HepG2 (cell line): ENCODE measurements around the gene FLAD1. TPM values are rescaled to one million over a fixed set of nuclear protein-coding genes. Genes with fewer than 3 reads are reported as not detected.

Experiments used
- CREM ChIP-seq, 2 experiments: sonication (generic) in 1 of 2; formaldehyde crosslinking in 1 of 2; IDR thresholded peaks; 2 replicates each; pipeline versions ENCODE4 v1.4.0 to v1.6.1; 2016 to 2020; ENCODE audit warnings: antibody characterized with exemption in 1 of 2, mild to moderate bottlenecking in 1 of 2, missing genetic modification reagents in 1 of 2
- EED ChIP-seq: sonication (generic); formaldehyde crosslinking; IDR thresholded peaks from 2 replicates; pipeline ENCODE4 v1.5.0; 2020; ENCODE audit warnings: mild to moderate bottlenecking, missing genetic modification reagents
- FOSL2 ChIP-seq: sonication (generic); formaldehyde crosslinking; IDR thresholded peaks from 2 replicates; pipeline ENCODE4 v1.4.0; 2020; ENCODE audit warnings: missing genetic modification reagents
- HNRNPUL1 ChIP-seq: fragments of 200-400 bp; formaldehyde crosslinking; IDR thresholded peaks from 2 replicates; pipeline ENCODE4 v1.6.1; 2017; ENCODE audit warnings: low read depth, mild to moderate bottlenecking, low read length, moderate library complexity
- IKZF1 ChIP-seq: fragments of 450-650 bp; IDR thresholded peaks from 2 replicates; pipeline ENCODE4 v1.7.1; 2016
- KAT8 ChIP-seq: IDR thresholded peaks from 2 replicates; pipeline ENCODE4 v1.6.1; 2016; ENCODE audit warnings: missing genetic modification reagents, missing compliant biosample characterization
- LBX2 ChIP-seq: sonication (generic); formaldehyde crosslinking; IDR thresholded peaks from 2 replicates; pipeline ENCODE4 v1.5.0; 2020; ENCODE audit warnings: missing genetic modification reagents, mild to moderate bottlenecking, borderline replicate concordance
- NR2F1 ChIP-seq, 2 experiments: fragments of 450-650 bp in 1 of 2; formaldehyde crosslinking in 1 of 2; IDR thresholded peaks; 2 replicates each; pipeline versions ENCODE4 v1.5.0 to v1.6.1; 2016 to 2020; ENCODE audit warnings: mild to moderate bottlenecking in 1 of 2, missing compliant biosample characterization in 1 of 2, missing genetic modification reagents in 1 of 2, moderate library complexity in 1 of 2
- PITX1 ChIP-seq: sonication (generic); formaldehyde crosslinking; IDR thresholded peaks from 2 replicates; pipeline ENCODE4 v1.5.1; 2020; ENCODE audit warnings: mild to moderate bottlenecking, missing genetic modification reagents
- REPIN1 ChIP-seq: sonication (generic); formaldehyde crosslinking; IDR thresholded peaks from 2 replicates; pipeline ENCODE4 v1.8.0; 2022; ENCODE audit warnings: missing genetic modification reagents, low read depth, mild to moderate bottlenecking, borderline replicate concordance
- SRSF9 ChIP-seq: fragments of 200-400 bp; formaldehyde crosslinking; IDR thresholded peaks from 2 replicates; pipeline ENCODE4 v1.6.1; 2018; ENCODE audit warnings: borderline replicate concordance, mild to moderate bottlenecking, low read depth, low read length; ENCODE audit not compliant: insufficient read depth, poor library complexity, severe bottlenecking
- SYNCRIP ChIP-seq: fragments of 200-400 bp; formaldehyde crosslinking; IDR thresholded peaks from 2 replicates; pipeline ENCODE4 v1.6.1; 2018; ENCODE audit warnings: mild to moderate bottlenecking, low read depth, low read length; ENCODE audit not compliant: insufficient read depth
- TCF12 ChIP-seq, 2 experiments: fragments of 450-650 bp in 1 of 2; sonication (generic) in 1 of 2; formaldehyde crosslinking in 1 of 2; IDR thresholded peaks; 2 replicates each; pipeline versions ENCODE4 v1.6.1 to v1.8.0; 2017 to 2022; ENCODE audit warnings: antibody characterized with exemption in 1 of 2, mild to moderate bottlenecking in 1 of 2, missing genetic modification reagents in 1 of 2, moderate library complexity in 1 of 2
- ZMAT3 ChIP-seq: sonication (generic); formaldehyde crosslinking; conservative IDR thresholded peaks from 2 replicates; pipeline ENCODE4 v1.7.0; 2021; ENCODE audit warnings: missing genetic modification reagents
- ZNF282 ChIP-seq: fragments of 450-650 bp; IDR thresholded peaks from 2 replicates; pipeline ENCODE4 v1.6.1; 2018; ENCODE audit not compliant: partially characterized antibody
- ZNF616 ChIP-seq: sonication (generic); formaldehyde crosslinking; IDR thresholded peaks from 2 replicates; pipeline ENCODE4 v1.5.0; 2020; ENCODE audit warnings: low read depth, mild to moderate bottlenecking, missing genetic modification reagents
- polyA plus RNA-seq, 8 experiments: library from polyadenylated mRNA; depleted of rRNA in 3 of 8; stranded (reverse) in 7 of 8; unstranded in 1 of 8; fragments of >200 nt; fragmentation: Illumina TruSeq in 4 of 8; extraction: Trizol in 4 of 8; gene quantifications; 2 replicates each; pipeline versions ENCODE4 v1.2.1 to v1.2.3, GENCODE V29; 2011 to 2016; ENCODE audit warnings: low read depth in 4 of 8, missing spikeins in 1 of 8, mixed read lengths in 1 of 8; ENCODE audit not compliant: insufficient read depth in 1 of 8
- total RNA-seq, 5 experiments: library from RNA; depleted of rRNA; stranded (reverse); fragments of >200 nt; fragmentation: Illumina TruSeq; extraction: Trizol; gene quantifications; 2 replicates each; pipeline ENCODE4 v1.2.3, GENCODE V29; 2016; ENCODE audit warnings: low read depth in 1 of 5
- TF ChIP-seq, protein P1 (sequence below): sonication (generic); formaldehyde crosslinking; IDR thresholded peaks from 2 replicates; pipeline ENCODE4 v1.5.0; 2020; ENCODE audit warnings: missing genetic modification reagents, mild to moderate bottlenecking, borderline replicate concordance
- TF ChIP-seq, protein P2 (sequence below): sonication (generic); formaldehyde crosslinking; IDR thresholded peaks from 2 replicates; pipeline ENCODE4 v1.4.0; 2020; ENCODE audit warnings: missing genetic modification reagents
- TF ChIP-seq, protein P3 (sequence below): sonication (generic); IDR thresholded peaks from 2 replicates; pipeline ENCODE4 v1.6.1; 2016; ENCODE audit warnings: low read depth, borderline replicate concordance
- TF ChIP-seq, protein P4 (sequence below): sonication (generic); formaldehyde crosslinking; IDR thresholded peaks from 2 replicates; pipeline ENCODE4 v1.4.0; 2020; ENCODE audit warnings: missing genetic modification reagents

The FLAD1 gene
- total and polyA plus RNA-seq, 2 of the 13 experiments (the other 11 are each of a cell fraction or from before 2014, with no cell fraction given), result 25.9 to 32.8 TPM

DNA sequence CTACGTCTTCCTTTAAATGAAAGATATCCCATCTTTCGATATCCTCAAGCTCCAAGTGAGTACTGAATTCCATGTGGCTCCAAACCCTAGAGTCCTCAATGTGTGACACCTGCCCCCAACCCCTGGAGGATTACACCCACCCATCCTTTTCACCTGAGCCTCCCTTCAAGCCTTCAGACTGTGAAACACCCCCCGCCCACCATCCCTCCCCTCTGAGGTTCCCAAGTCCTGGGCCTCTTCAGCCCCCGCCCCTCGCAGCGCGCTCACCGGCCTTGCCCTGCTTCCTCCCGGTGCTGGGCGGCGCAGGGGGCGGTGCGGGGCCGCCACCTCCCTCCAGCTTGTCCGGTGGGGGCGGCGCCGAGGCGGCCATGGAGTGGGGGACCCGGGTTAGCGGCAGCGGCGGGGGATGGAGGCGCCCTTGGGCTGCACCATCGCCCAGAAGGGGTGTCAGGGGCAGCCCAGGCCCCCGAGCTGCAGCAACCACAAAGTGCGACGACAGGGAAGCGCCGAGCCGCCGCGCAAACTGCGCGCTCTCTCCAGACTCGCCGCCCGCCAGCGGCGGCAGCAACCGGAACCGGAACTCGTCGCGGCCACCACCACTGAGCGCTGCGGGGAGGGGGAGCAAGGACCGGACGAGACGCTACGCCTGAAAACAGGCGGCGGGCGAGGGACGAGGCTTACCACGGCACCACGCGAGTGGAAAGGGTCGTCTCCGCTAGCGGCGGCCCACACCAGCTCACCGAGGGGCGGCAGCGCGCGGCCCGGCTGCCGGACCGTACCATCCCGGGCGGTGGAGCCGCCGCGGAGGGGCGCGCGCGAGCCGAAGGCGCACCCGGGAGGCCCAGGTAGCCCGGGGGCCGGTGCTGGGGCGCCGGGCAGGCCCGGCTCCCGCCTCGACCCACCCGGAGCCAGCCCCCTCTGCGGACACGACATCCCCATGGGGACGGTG lies 21.7 kb upstream of the FLAD1 start, which contains the start of gene PYGO2 (continued):
- TF ChIP-seq TCF12 (IDR thresholded peaks at IDR 0.05), result no peak
- no peak for TF ChIP-seq TCF12 (CRISPR knock-in tag; IDR thresholded peaks at IDR 0.05)
- no peak for TF ChIP-seq SYNCRIP
- TF ChIP-seq ZNF616 (CRISPR knock-in tag), result 0 out of 2 replicates have a peak, but pooled peaks have one; percentile 39
- peak; percentile 33; the same call in 1 of the 2 replicates for TF ChIP-seq FOSL2 (CRISPR knock-in tag)
- no peak for TF ChIP-seq ZNF282
- TF ChIP-seq, protein P1, sequence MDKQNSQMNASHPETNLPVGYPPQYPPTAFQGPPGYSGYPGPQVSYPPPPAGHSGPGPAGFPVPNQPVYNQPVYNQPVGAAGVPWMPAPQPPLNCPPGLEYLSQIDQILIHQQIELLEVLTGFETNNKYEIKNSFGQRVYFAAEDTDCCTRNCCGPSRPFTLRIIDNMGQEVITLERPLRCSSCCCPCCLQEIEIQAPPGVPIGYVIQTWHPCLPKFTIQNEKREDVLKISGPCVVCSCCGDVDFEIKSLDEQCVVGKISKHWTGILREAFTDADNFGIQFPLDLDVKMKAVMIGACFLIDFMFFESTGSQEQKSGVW, result no peak
- TF ChIP-seq, protein P2, sequence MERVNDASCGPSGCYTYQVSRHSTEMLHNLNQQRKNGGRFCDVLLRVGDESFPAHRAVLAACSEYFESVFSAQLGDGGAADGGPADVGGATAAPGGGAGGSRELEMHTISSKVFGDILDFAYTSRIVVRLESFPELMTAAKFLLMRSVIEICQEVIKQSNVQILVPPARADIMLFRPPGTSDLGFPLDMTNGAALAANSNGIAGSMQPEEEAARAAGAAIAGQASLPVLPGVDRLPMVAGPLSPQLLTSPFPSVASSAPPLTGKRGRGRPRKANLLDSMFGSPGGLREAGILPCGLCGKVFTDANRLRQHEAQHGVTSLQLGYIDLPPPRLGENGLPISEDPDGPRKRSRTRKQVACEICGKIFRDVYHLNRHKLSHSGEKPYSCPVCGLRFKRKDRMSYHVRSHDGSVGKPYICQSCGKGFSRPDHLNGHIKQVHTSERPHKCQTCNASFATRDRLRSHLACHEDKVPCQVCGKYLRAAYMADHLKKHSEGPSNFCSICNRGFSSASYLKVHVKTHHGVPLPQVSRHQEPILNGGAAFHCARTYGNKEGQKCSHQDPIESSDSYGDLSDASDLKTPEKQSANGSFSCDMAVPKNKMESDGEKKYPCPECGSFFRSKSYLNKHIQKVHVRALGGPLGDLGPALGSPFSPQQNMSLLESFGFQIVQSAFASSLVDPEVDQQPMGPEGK (CRISPR knock-in tag), result peak; percentile 97
- TF ChIP-seq IKZF1, result no peak
- TF ChIP-seq, protein P3, sequence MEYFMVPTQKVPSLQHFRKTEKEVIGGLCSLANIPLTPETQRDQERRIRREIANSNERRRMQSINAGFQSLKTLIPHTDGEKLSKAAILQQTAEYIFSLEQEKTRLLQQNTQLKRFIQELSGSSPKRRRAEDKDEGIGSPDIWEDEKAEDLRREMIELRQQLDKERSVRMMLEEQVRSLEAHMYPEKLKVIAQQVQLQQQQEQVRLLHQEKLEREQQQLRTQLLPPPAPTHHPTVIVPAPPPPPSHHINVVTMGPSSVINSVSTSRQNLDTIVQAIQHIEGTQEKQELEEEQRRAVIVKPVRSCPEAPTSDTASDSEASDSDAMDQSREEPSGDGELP, result 0 out of 2 replicates have a peak, but pooled peaks have one; percentile 31
- no peak for TF ChIP-seq SRSF9
- TF ChIP-seq ZMAT3, result peak; percentile 81
- TF ChIP-seq PITX1 (CRISPR knock-in tag), result no peak
- peak; percentile 83; the same call in 1 of the 2 replicates for TF ChIP-seq REPIN1 (CRISPR knock-in tag)
- peak; percentile 85 for TF ChIP-seq EED
- TF ChIP-seq CREM (IDR thresholded peaks at IDR 0.05), result no peak
- no peak for TF ChIP-seq CREM (CRISPR knock-in tag; IDR thresholded peaks at IDR 0.05)
- TF ChIP-seq LBX2 (CRISPR knock-in tag), result peak; percentile 76; the same call in 1 of the 2 replicates
- no peak for TF ChIP-seq HNRNPUL1
- TF ChIP-seq, protein P4, sequence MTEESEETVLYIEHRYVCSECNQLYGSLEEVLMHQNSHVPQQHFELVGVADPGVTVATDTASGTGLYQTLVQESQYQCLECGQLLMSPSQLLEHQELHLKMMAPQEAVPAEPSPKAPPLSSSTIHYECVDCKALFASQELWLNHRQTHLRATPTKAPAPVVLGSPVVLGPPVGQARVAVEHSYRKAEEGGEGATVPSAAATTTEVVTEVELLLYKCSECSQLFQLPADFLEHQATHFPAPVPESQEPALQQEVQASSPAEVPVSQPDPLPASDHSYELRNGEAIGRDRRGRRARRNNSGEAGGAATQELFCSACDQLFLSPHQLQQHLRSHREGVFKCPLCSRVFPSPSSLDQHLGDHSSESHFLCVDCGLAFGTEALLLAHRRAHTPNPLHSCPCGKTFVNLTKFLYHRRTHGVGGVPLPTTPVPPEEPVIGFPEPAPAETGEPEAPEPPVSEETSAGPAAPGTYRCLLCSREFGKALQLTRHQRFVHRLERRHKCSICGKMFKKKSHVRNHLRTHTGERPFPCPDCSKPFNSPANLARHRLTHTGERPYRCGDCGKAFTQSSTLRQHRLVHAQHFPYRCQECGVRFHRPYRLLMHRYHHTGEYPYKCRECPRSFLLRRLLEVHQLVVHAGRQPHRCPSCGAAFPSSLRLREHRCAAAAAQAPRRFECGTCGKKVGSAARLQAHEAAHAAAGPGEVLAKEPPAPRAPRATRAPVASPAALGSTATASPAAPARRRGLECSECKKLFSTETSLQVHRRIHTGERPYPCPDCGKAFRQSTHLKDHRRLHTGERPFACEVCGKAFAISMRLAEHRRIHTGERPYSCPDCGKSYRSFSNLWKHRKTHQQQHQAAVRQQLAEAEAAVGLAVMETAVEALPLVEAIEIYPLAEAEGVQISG (CRISPR knock-in tag), result peak; percentile 89
- 0 out of 4 replicates have a peak, but pooled peaks of 1 of the 2 experiments have one; percentile 3 for TF ChIP-seq NR2F1 (CRISPR knock-in tag; IDR thresholded peaks at IDR 0.05)
- TF ChIP-seq KAT8 (CRISPR knock-in tag), result peak; percentile 79; the same call in 1 of the 2 replicates
